T47D (cell line): ENCODE data around the gene RANGAP1.
"Not testable (repeated sequence)": the region's sequence is repeated elsewhere in the genome, so short reads cannot be mapped to it uniquely, and the experiment has no call there.

Experiments
- DNase-seq, 2 experiments: peaks; one replicate each; pipeline versions ENCODE4 v3.0.0 to v3.0.0-alpha.2; 2011 to 2012; ENCODE audit warnings: low read depth in 1 of 2, low spot score in 1 of 2
- JUND ChIP-seq: IDR thresholded peaks from 2 replicates; pipeline ENCODE4 v1.6.1; 2012; ENCODE audit warnings: low read depth
- in situ Hi-C: cut with HindIII; loops from 2 replicates; pipeline ENCODE4 v1.10.0; 2016; ENCODE audit warnings: low sequenced_read_pairs, low pct_unique_long_range_greater_than_20kb

The RANGAP1 gene

DNA sequence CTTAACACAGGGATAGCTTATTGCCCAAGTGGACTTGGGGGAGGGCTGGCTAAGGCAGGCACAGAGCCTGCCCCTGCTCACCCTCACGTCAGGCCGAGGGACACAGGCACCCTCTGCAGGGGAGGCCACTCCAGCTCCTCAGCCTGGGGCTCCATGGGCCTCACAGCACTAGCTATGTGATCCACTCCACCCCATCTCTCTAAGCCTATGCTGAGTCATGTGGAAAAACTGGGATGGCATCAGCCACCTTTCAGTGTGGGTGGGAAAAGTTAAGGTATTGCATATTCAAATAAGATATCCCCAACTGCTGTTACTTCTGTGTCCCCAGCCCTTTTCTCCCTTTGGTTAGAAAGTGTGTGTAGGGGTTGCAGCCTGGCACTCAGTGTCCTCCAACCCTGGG, 22.3 kb downstream of the RANGAP1 start:
- no peak for DNase-seq
- in situ Hi-C loops = no loop called here
- no peak for TF ChIP-seq JUND

DNA sequence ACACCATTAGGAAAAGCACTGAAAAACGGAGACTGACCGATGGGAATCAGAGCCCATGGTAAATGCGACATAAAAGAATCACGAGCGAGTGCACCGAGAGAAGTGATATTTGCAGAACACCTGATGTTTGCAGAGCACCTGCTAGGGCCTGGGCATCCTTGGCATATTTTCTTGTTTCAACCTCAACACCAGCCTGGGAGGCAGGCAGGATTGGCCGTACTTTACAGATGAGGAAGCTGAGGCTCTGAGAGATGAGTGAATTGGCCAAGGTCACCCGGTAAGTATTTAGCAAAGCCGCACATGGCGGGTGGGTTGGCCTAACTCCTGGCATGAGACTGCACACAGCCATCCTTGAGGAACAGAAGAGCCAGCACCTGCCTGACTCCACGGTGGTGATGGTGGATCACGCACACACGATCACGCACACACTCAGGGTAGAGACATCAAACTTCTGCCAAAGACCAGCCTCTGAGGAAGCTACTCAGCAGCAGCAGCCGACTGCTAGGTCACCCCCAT, 23.7 kb downstream of the RANGAP1 start:
- no peak for TF ChIP-seq JUND
- in situ Hi-C loops = no loop called here
- no peak for DNase-seq

DNA sequence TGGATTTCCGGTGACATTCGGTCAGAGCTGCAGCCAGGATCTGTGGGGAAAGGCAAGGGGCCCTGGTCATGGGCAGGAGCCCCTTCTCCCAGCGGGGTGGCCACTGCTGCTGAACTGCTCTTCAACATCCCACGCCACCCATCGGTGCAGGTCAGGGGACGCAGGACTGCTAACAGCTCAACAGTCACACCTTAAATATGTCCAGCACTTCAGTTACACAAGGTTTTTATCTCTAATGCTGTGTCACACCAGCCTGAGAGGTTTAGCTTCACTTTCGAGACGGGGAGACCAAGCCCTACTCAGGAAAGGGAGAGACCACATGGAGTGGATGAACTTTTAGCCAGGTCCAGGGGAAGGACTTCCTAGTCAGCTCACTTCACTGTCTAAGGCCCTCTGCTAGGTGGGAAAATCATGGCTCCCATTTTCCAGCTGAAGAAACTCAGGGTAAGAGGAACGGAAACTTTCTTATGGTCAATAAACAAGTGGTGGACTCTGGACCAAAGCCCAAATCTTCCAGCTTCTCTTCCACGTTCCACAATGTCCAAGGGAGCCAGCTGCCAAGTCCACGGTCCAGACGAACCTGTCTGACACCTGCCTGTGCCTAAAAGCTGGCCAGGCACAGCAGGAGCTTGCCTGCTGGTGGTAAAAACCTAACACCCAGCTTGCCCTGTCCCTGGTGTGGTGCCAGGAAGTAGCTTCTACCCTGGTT, 24.3 kb downstream of the RANGAP1 start:
- in situ Hi-C loops = no loop called here
- TF ChIP-seq JUND = no peak
- DNase-seq = peak; percentile 52 to 88

DNA sequence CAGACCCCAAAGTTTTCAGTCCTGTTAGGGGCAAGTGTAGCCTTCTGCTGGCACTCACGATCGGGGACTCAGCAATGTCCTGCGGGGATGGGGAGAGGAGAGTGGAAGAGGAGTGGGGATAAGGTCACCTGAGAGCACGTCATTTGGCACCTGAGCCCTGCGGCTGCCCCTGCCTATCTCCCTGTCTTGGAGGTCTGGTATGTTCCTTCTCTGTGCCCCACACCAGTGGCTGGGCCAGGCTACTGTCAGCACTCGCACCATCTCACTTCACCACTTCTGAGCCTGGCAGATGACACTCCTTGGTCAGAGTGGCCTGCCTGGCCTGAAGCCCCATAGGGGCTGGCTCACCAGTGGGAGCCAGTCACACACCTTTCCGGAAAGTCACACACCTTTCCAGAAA, 25.1 kb downstream of the RANGAP1 start:
- TF ChIP-seq JUND = no peak
- in situ Hi-C loops = no loop called here
- no peak for DNase-seq

DNA sequence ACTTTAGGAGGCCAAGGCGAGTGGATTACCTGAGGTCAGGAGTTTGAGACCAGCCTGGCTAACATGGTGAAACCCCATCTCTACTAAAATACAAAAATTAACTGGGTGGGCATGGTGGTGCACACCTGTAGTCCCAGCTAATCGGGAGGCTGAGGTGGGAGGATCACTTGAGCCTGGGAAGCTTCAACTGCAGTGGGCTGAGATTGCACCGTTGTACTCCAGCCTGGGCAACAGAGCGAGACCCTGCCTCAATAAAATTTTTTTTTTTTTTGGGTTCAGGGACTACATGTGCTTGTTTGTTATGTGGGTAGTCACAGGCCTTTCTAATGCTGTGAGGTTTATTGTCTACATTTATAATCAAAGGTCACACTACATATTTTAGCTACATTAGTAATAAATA, 26.2 kb downstream of the RANGAP1 start:
- in situ Hi-C loops, DNase-seq: not testable (repeated sequence)

DNA sequence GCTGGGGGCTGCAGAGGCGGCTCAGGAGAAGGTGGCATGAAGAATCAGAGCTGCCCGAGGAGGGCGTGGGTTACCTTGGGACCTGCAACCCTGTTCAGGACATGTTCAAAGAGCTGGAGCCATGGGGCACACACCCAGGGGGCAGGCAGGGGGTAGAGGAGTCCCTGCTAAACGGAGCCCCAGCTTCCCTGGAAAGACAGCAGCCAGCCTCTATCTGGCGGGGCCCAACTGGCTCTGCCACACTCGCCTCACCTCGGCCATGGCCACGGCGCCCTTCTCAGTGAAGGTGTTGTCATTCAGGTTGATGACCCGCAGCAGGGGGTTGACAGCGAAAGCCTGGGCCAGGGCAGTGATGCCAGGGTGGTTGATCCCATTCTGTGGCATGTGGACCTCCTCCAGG, 28.3 kb downstream of the RANGAP1 start:
- no peak for DNase-seq
- in situ Hi-C loops = no loop called here
- TF ChIP-seq JUND = no peak

DNA sequence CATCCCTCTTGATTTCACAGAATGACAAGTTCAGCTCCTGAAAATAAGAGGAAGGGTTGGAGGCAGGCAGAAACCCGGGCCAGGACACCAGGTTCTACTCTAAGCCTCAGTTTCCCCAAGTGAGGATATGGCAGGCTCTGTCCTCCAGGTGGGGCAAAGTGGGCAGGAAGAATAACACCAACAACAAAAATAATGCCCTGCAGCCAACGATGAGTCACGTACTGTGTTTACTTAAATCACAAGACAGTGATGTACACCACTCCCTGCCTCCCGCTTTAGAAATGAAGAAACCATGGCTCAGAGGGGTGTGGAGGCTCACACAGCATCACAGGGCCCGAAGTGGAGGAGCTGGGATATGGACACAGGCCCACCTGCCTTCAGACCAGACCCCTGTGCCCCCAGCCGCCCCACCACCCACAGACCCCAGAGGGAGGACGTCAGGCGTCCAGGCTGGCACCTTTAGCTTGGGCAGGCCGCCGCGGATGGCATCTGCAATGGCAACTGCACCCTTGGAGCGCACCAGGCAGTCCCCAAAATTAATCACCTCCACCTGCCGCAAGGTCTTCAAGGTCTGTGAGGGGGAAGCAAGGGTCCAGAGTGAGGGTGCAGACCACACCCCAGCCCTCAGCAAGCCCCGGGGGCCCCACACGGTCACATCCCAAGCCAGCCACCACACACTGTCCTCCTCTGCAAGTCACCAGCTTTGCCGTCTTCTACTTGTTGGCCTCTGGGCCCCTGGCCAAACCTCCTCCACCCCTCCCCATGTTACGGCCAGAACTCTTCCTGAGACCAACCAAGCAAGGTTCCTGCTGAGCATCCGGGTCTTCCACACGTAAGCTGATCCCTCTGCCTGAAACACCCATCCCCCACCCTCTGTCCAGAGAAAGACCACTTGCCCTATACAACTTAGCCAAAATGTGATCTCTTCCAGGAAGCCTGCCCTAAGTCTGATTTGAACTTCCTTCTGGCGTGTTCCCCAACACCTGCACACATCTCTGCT, 29.4 kb downstream of the RANGAP1 start:
- in situ Hi-C loops = no loop called here
- peak in 1 of 2 experiments; percentile 58 for DNase-seq
- no peak for TF ChIP-seq JUND

DNA sequence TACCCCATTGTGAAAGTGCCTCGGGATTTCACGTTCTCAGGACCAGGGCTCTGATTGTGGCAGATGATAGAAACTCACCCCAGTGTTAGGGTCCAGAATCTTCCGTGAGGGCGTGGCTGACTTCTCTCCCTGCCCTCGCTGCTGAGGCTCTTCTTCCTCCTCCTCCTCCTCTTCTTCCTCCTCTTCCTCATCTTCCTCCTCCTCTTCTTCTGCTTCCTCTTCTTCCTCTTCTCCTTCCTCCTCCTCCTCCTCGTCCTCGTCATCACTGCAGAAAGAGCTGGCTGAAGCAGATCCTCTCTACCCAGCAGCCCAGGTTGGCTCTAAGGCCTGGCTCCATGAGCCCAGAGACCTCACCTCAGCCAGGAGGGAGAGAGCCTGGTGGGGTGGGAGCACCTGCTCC, 31.8 kb downstream of the RANGAP1 start:
- DNase-seq = no peak
- TF ChIP-seq JUND = no peak
- in situ Hi-C loops = no loop called here

DNA sequence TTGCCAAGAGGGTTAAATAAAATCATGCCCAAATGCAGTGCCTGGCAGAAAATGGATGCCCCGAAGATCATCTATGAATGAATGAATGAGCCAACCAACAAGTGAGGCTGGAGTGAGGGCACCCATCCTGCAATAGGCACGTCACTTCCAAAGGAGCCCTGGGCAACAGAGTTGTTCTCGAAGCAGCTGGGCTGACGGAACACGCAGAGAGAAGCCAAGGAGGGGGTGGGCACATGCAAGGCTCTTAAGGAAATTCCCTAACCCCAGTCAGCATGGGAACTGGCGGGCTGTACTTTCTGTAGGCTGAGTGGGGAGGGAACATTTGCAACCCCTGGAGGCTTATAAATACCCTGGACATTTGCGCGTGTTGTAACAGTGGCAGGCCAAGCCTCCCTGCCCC, 33.6 kb downstream of the RANGAP1 start:
- no peak for TF ChIP-seq JUND
- DNase-seq = no peak
- in situ Hi-C loops = no loop called here

DNA sequence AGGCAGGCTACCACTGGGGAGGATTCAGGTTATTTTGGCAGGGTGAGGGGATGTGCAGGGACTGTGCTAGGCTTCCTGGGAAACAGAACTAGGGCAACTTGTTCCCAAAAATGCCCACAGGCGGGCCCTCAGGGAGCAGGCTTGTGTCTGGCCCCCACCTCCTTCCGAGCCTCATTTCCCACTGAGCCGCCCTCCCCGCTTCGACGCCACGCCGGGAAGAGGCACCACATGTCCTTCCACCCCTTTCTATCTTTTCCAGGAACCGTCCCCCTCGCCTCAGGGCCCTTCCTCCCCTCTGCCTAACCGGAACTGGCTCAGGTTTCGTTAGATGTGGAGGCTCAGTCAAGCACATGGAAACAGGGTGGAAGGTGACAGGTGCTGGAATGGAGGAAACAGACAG, 35.9 kb downstream of the RANGAP1 start:
- no peak for DNase-seq
- in situ Hi-C loops = no loop called here
- no peak for TF ChIP-seq JUND

DNA sequence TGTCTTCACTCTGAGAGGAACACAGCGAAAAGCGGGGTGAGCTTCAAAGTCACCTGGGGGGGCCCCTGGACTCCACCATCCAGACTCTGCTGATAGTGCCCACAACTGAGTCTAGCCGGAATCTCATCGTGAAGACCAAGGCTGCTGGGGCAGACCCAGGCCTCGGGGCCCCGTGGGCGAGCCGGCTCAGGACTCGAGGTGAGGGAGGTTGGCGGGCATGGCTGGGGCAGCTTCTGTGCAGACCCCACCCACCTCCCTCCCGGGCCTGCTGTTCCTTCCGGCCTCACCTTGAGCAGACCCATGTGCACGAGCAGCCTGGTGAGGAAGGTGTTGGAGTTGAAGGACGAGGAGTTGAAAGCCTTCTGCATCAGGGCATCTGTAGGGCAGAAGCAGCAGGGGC, 36.5 kb downstream of the RANGAP1 start:
- no peak for DNase-seq
- no peak for TF ChIP-seq JUND
- in situ Hi-C loops = no loop called here

DNA sequence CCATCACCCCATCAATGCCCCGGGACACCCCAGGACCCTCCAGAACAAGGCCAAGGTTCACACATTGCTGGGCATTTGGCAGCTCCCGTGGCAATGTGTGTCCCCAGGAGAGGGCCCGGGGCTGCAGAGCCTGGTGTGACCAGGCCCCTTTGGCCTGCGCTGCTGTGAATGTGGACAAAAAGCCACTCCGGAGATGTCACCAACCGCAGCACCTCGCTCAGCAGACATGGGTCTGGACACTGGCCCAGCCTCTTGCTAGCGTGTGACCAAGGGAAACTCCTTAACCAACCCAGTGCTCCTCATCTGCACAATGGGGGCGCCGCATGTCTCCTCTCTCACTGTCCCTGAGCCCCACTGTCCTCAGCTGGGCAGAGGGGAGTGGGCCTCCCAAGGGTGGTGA, 37.2 kb downstream of the RANGAP1 start:
- in situ Hi-C loops = no loop called here
- no peak for DNase-seq
- no peak for TF ChIP-seq JUND

DNA sequence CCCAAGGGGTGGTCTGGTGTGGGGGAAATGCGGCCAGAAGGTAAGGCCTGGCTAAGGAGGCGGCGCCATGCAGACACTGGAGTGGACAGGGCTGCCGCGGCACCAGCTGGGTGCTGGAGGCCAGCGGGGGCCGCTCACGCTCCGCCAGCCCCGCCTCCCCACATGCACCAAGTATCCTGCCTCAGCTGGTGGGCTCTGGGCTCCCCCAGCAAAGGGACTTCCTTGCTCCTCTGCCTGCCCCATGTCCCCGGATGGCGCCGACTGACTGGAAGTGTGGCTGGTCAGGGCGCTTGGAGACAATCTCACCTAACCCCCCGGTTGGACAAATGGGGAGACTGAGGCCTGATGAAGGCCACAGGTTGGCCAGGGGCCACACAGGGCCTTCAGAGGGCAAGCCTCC, 37.7 kb downstream of the RANGAP1 start:
- in situ Hi-C loops = no loop called here
- TF ChIP-seq JUND = no peak

DNA sequence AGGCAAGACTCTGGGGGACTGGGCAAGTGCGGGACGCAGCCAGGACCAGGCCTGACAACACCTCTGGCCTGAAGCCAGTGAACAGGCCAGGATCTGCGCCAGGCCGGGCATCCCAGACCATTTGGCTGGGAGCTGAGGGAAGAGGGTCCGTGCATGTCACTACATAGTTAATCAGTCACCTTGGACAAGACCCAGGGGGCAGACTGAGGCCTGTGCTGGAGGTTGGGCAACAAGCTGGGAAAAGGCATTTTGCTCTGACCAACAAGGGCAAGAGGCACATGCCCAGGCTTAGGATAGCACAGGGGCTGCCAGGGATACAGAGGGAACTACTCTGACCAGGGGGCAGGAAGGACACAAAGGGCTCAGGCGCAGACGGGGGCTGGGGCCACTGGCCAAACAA, 38.3 kb downstream of the RANGAP1 start:
- DNase-seq = no peak
- TF ChIP-seq JUND = no peak
- in situ Hi-C loops = no loop called here

More for the DNA sequence above, 37.7 kb downstream of the RANGAP1 start:
- DNase-seq = no peak
